Ovary (tissue), 3 donors: ENCODE data around the gene SMARCC1.

Source experiments
- EP300 ChIP-seq: sonication (generic); formaldehyde crosslinking; IDR thresholded peaks from one replicate; pipeline ENCODE4 v1.6.1; 2017; ENCODE audit warnings: antibody characterized with exemption
- POLR2A ChIP-seq: fragments of 450-650 bp; IDR thresholded peaks from one replicate; pipeline ENCODE4 v1.6.1; 2017; ENCODE audit warnings: antibody characterized with exemption, mild to moderate bottlenecking, moderate library complexity
- TF ChIP-seq, protein P1 (sequence below), 3 donors: fragments of 450-650 bp in 2 of 3; fragments of 200-600 bp in 1 of 3; IDR thresholded peaks; one replicate each; pipeline versions ENCODE4 v1.5.1 to v1.8.0; 2016 to 2022; ENCODE audit warnings: antibody characterized with exemption in 3 of 3, mild to moderate bottlenecking in 1 of 3
- donor health status: DM: no; HTN: no; CAD: no.

- TF ChIP-seq, protein P1, sequence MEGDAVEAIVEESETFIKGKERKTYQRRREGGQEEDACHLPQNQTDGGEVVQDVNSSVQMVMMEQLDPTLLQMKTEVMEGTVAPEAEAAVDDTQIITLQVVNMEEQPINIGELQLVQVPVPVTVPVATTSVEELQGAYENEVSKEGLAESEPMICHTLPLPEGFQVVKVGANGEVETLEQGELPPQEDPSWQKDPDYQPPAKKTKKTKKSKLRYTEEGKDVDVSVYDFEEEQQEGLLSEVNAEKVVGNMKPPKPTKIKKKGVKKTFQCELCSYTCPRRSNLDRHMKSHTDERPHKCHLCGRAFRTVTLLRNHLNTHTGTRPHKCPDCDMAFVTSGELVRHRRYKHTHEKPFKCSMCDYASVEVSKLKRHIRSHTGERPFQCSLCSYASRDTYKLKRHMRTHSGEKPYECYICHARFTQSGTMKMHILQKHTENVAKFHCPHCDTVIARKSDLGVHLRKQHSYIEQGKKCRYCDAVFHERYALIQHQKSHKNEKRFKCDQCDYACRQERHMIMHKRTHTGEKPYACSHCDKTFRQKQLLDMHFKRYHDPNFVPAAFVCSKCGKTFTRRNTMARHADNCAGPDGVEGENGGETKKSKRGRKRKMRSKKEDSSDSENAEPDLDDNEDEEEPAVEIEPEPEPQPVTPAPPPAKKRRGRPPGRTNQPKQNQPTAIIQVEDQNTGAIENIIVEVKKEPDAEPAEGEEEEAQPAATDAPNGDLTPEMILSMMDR (IDR thresholded peaks at IDR 0.05) = no peak
- TF ChIP-seq POLR2A = no peak
- TF ChIP-seq EP300 = no peak
Observed at GRCh38 chr3:47681016-47681415, 100.7 kb downstream of the SMARCC1 start.
